ENCODE results near the gene RNPEPL1. TPM values are rescaled to one million over a fixed set of nuclear protein-coding genes. Genes with fewer than 3 reads are reported as not detected.
"Not testable (repeated sequence)": the region's sequence is repeated elsewhere in the genome, so short reads cannot be mapped to it uniquely, and the experiment has no call there.

Gene RNPEPL1
- total RNA-seq, 1 donor from 2014 or later = 40.5 TPM

DNA sequence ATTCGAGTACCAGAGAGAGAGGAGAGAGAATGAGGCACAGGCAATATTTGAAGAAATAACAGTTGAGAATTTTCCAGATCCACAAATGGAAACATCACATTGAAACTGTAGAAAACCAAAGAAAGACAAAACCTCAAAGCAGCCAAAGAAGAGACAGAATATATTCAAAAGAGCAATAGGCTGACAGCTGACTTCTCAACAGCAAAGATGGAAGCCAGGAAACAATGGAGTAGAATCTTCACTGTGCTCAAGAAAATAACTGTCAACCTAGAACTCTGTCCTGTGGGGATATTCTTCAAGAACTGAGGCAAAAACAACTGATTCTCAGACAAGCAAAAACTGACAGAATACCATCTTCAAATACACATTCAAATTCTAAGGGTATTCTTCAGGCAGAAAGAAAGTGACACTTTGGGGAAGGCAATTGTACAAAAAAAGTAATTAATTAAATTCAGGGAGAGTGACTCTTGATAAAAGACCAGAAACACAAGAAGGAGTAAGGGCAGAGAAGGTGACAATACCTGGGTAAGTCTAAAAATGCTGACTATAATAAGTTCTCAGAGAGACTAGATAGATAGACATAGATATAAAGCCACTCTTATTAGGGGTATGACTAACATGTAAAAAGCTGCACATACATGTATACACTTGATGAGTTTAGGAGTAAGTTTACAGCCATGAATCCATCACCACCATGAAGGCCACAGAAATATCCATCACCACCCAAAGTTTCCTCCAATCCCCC is 36.1 kb upstream of the RNPEPL1 start:
- H3K27me3 Mint-ChIP-seq = no peaks in the 10 kb centered on the region
- H3K36me3 Mint-ChIP-seq = peaks cover 48% of the 10 kb centered on the region
- H3K4me1 Mint-ChIP-seq (ENCODE audit: unreplicated experiment) = no peaks in the 10 kb centered on the region
- DNase-seq (ENCODE audit: extremely low spot score, unreplicated experiment) = no peak
- peaks cover 17% of the 10 kb centered on the region for H3K9me3 Mint-ChIP-seq
- TF ChIP-seq, protein P1, sequence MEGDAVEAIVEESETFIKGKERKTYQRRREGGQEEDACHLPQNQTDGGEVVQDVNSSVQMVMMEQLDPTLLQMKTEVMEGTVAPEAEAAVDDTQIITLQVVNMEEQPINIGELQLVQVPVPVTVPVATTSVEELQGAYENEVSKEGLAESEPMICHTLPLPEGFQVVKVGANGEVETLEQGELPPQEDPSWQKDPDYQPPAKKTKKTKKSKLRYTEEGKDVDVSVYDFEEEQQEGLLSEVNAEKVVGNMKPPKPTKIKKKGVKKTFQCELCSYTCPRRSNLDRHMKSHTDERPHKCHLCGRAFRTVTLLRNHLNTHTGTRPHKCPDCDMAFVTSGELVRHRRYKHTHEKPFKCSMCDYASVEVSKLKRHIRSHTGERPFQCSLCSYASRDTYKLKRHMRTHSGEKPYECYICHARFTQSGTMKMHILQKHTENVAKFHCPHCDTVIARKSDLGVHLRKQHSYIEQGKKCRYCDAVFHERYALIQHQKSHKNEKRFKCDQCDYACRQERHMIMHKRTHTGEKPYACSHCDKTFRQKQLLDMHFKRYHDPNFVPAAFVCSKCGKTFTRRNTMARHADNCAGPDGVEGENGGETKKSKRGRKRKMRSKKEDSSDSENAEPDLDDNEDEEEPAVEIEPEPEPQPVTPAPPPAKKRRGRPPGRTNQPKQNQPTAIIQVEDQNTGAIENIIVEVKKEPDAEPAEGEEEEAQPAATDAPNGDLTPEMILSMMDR (conservative IDR thresholded peaks at IDR 0.05) = no peak
- no peak overlapping the region for H3K4me3 Mint-ChIP-seq
- H3K27ac Mint-ChIP-seq = no peak overlapping the region

- TF ChIP-seq, protein P1 (conservative IDR thresholded peaks at IDR 0.05) = no peak
- no peaks in the 10 kb centered on the region for H3K9me3 Mint-ChIP-seq
- no peak overlapping the region for H3K4me3 Mint-ChIP-seq
- H3K27ac Mint-ChIP-seq = no peak overlapping the region
- H3K36me3 Mint-ChIP-seq = peaks cover 41% of the 10 kb centered on the region
- no peaks in the 10 kb centered on the region for H3K4me1 Mint-ChIP-seq (ENCODE audit: unreplicated experiment)
- DNase-seq (ENCODE audit: extremely low spot score, unreplicated experiment) = peak; percentile 60
- H3K27me3 Mint-ChIP-seq = no peaks in the 10 kb centered on the region
Measured at GRCh38 chr2:240538031-240538780, 30.1 kb upstream of the RNPEPL1 start.

GRCh38 chr2:240539101-240539500 is 29.2 kb upstream of the RNPEPL1 start:
- H3K4me3 Mint-ChIP-seq; H3K27ac Mint-ChIP-seq; H3K4me1 Mint-ChIP-seq (ENCODE audit: unreplicated experiment); H3K9me3 Mint-ChIP-seq; H3K27me3 Mint-ChIP-seq: not testable (repeated sequence)
- H3K36me3 Mint-ChIP-seq = peaks cover 42% of the 10 kb centered on the region
- DNase-seq (ENCODE audit: extremely low spot score, unreplicated experiment) = peak; percentile 29

DNA sequence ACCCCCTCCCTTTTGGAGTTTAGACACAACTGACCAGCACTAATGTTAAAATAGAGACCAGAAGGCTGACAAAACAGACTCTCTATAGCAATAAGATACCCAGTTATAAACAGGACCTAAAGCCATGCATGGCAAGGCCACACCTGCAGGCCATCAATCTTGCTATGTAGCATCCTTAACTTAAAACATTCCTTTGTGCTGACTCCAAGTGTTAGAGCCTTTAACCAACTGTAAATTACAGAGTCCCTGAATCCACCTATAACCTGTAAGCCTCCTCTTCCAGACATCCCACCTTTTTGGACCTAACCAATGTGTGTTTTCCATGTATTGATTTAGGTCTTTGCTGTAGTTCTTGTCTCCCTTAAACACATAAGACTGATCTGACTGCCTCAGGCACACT is 28.4 kb upstream of the RNPEPL1 start:
- no peaks in the 10 kb centered on the region for H3K27me3 Mint-ChIP-seq
- DNase-seq (ENCODE audit: extremely low spot score, unreplicated experiment) = peak; percentile 7
- no peak overlapping the region for H3K27ac Mint-ChIP-seq
- peaks cover 7% of the 10 kb centered on the region for H3K9me3 Mint-ChIP-seq
- peaks cover 44% of the 10 kb centered on the region for H3K36me3 Mint-ChIP-seq
- no peaks in the 10 kb centered on the region for H3K4me1 Mint-ChIP-seq (ENCODE audit: unreplicated experiment)
- TF ChIP-seq, protein P1 (conservative IDR thresholded peaks at IDR 0.05) = no peak
- H3K4me3 Mint-ChIP-seq = no peak overlapping the region

GRCh38 chr2:240551288-240551687 is 17.0 kb upstream of the RNPEPL1 start:
- Mint-ChIP-seq H3K27ac (no peak overlapping the region), H3K27me3 (no peaks in the 10 kb centered on the region), H3K4me1 (ENCODE audit: unreplicated experiment) (no peaks in the 10 kb centered on the region), H3K4me3 (no peak overlapping the region), H3K9me3 (peaks cover 4% of the 10 kb centered on the region), H3K36me3 (peaks cover 14% of the 10 kb centered on the region)
- TF ChIP-seq, protein P1 (conservative IDR thresholded peaks at IDR 0.05) = no peak
- peak; percentile 18 for DNase-seq (ENCODE audit: extremely low spot score, unreplicated experiment)

- peaks cover 14% of the 10 kb centered on the region for H3K36me3 Mint-ChIP-seq
- no peak for DNase-seq (ENCODE audit: extremely low spot score, unreplicated experiment)
- no peaks in the 10 kb centered on the region for H3K27me3 Mint-ChIP-seq
- no peak overlapping the region for H3K4me3 Mint-ChIP-seq
- TF ChIP-seq, protein P1 (conservative IDR thresholded peaks at IDR 0.05) = no peak
- no peak overlapping the region for H3K27ac Mint-ChIP-seq
- H3K4me1 Mint-ChIP-seq (ENCODE audit: unreplicated experiment) = no peaks in the 10 kb centered on the region
- peaks cover 4% of the 10 kb centered on the region for H3K9me3 Mint-ChIP-seq
Measured at GRCh38 chr2:240551811-240552210, 16.5 kb upstream of the RNPEPL1 start.
